Inflammatory macrophage treated with lipopolysaccharide for 1 hour (primary cell): ENCODE data around the gene INHBE.
"Not testable (repeated sequence)": the region's sequence is repeated elsewhere in the genome, so short reads cannot be mapped to it uniquely, and the experiment has no call there.

Source experiments
- DNase-seq, 2 donors: peaks; one replicate each; pipeline ENCODE4 v3.0.0-alpha.2; 2020 to 2022

Gene INHBE, protein sequence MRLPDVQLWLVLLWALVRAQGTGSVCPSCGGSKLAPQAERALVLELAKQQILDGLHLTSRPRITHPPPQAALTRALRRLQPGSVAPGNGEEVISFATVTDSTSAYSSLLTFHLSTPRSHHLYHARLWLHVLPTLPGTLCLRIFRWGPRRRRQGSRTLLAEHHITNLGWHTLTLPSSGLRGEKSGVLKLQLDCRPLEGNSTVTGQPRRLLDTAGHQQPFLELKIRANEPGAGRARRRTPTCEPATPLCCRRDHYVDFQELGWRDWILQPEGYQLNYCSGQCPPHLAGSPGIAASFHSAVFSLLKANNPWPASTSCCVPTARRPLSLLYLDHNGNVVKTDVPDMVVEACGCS

DNA sequence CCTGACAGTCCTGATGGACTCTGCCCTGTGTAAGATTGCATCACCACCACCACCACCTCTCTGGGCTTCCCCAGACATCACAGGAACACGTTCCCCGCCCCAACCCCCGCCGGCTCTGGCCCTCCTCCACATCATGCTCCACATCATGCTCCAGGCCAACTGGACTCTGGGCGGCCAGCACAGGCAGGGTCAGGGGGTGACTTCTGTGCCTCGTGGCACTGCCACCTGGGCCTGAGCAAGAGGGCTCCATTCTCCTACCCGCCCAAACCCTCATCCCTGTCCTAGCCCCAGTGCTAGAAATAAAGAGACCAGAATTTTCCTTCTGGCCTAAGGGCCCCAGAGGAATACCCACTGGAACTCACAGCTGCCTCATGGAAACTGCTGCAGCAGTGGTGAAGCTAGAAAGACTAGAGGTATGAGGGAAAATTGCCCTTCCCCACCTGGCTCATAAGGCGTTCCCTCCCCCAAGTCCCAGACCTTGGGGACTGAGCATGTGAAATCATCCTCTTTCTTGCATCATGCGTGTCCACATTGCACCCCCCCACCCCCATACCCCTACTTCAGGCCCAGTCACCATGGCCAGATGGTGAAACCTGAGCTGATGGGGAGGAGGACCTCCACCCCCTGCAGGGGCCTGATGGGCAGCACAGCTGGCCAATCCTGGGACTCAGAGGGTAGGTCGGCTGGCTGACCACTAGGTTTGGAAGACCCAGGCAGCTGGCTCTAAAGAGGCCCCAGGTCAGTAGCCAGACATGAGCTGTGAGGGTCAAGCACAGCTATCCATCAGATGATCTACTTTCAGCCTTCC is at the start of gene INHBE:
TSS of gene INHBE (plus strand) at position 742 of the 808 bp plus-strand sequence. CDS start 230 bp downstream, outside the sequence.
- DNase-seq: peak; percentile 63 to 85

DNA sequence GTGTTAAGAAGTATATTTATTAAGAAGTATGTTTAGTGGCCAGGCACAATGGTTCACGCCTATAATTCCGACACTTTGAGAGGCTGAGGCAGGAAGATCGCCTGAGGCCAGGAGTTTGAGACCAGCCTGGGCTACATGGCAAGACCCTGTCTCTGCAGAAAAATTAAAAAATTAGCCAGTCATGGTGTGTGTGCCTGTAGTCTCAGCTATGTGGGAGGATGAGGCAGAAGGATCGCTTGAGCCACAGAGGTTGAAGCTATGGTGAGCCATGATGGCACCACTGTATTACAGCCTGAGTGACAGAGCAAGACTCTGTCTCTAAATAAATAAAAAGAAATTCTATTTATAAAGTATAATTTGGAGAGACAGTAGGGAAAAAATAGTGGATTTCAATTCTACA is 44.6 kb upstream of the INHBE start:
- DNase-seq: no peak

DNA sequence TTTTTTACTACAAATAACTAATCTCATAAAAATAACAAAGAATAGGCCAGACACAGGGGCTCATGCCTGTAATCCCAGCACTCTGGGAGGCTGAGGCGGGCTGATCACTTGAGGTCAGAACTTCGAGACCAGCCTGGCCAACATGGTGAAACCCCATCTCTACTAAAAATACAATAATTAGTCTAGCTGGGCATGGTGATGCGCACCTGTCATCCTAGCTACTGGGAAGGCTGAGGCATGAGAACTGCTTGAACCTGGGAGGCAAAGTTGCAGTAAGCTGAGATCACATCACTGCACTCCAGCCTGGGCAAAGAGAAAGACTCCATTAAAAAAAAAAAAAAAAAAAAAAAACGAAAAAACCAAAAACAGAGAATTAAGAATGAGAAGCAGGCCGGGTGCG is 40.9 kb upstream of the INHBE start:
- DNase-seq: not testable (repeated sequence)

DNA sequence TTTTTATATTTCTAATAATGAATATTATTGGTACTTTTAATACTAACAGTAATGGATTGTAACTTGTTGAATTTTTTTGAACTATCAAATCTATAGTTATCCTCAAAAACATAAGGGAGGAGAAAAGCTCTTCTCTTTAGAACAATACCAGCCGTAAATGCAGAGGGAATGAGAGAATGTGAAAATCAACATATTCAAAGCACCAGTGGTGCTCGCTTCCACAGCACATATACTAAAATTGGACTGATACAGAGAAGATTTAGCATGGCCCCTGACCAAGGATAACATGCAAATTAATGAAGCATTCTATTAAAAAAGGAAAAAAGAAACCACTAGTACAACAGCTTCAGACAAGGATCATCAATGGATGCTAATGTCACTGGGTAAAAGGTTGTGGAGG is 40.0 kb upstream of the INHBE start:
- no peak for DNase-seq

DNA sequence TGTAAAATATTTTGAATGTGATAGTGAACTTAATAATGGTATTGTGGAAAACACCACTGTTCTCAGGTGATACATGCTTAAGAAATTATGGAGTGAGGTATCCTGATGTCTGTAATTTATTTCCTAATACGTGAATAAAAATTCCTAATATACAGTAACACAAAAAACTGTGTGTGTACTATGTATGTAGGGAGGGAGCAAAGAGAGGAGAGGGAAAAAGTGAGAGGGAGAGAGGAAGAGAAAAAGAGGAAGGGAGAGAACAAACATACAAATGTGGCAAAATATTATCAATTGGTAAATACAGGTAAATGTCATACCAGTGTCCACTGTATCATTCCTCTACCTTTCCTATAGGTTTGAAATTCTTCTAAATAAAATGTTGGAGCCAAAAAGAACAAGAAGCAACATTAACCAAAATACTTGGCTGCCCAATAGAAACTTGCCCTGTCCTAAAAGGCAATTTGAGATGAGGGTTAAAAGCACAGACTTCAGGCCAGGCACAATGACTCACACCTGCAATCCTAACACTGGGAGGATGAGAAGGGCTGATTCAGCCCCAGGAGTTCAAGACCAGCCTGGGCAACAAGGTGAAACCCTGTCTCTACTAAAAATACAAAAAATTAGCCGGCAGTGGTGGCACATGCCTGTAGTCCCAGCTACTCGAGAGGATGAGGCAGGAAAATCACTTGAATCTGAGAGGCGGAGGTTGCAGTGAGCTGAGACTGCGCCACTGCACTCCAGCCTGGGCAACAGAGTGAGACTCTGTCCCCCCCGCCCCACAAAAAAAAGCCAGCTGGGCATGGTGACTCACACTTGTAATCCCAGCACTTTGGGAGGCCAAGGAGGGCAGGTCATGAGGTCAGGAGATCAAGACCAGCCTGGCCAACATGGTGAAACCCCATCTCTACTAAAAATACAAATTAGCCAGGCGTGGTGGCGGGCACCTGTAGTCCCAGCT is 38.8 kb upstream of the INHBE start:
- no peak for DNase-seq

DNA sequence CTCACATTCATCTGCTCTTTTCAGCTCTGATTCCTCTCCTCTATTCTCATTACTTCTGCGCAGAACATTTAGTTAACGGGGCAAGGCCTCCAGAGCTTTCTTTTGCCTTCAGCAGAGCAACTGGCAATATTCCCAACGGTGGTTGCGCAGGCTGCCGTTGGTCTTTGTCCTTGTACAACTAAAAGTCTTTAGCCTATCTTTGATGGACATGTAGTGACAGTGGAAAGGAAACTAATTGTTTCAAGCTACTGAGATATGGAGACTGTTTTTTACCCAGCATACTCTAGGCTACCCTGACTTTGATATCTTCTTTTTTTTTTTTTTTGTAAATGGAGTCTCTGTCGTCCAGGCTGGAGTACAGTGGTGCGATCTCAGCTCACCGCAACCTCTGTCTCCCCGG is 36.9 kb upstream of the INHBE start:
- DNase-seq: no peak

DNA sequence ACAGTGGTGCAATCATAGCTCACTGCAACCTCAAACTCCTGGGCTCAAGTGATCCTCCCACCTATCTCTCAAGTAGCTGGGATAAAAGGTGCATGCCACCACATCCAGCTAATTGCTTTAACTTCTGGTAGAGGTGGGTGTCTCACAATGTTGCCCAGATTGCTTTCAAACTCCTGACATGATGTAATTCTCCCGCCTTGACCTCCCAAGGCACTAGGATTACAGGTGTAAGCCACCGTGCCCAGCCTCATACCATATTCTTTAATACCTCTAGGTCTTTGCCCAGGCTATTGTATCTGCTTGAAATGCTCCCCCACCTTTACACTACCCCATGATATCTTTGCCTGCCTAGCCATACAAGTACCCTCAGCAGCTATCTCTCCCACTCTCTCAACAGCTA is 35.6 kb upstream of the INHBE start:
- DNase-seq: no peak

DNA sequence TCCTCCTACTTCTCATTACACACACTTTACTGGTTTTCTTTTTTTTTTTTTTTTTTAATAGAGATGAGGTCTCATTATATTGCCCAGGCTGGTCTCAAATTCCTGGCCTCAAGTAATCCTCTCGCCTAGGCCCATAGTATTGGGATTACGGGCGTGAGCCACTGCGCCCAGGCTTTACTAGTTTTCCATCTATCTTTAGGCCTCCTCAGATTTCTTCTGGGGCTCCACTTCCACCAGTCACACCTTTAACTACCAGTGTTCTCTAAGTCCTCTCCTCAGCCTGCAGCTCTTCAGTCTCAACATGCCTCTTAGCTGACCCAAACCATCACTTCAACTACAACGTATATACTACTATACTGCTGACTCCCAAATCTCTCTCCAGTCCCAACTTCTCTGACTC is 34.6 kb upstream of the INHBE start:
- no peak for DNase-seq

DNA sequence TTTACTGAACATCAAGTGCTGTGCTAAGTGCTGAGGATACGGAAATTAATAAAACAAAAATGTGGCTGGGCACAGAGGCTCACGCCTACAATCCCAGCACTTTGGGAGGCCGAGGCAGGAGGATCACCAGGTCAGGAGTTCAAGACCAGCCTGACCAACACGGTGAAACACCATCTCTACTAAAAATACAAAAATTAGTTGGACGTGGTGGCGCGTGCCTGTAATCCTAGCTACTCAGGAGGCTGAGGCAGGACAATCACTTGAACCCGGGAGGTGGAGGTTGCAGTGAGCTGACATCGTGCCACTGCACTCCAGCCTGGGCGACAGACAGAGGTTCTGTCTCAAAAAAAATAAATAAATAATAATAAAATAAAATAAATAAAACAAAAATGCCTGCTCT is 28.2 kb upstream of the INHBE start:
- DNase-seq: not testable (repeated sequence)

DNA sequence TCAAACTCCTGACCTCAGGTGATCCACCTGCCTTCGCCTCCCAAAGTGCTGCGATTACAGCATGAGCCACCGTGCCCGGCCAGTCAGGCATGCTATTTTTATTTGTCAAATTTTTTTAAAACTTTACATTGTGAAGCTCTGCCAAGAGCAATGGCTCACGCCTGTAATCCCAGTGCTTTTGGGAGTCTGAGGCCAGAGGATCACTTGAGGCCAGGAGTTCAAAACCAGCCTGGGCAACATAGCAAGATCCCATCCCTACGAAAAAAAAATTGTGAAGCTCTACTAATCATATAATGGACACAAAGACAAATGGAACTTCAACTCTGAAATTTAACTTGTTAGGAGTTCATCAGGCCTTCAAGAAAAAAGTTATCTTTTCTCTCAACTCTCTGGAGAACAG is 26.1 kb upstream of the INHBE start:
- DNase-seq: no peak

DNA sequence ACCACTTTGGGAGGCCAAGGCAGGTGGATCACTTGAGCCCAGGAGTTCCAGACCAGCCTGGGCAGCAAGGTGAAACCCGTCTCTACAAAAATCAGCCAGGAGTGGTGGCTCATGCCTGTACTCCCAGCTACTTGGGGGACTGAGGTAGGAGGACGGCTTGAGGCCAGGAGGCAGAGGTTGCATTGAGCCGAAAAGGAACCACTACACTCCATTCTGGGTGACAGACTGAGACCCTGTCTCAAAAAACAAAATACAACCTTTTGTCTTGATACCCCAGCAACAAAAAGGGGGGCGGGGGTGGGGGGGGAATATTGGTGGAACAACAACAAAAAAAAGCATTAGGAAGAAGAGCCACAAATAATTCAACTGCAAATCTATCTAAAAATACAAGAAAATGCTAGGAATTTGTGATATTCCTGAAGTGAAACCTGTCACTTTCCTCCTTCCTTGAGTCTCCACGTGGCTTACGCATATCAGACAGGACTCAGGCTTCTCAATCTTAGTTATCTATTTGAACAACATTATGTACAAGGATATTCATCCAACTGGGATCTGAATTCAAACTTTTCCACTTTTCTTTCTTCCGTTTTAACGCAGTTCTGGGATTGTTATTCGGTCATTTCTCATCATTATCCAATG is 25.5 kb upstream of the INHBE start:
- DNase-seq: peak in 1 of 2 donors; percentile 12

DNA sequence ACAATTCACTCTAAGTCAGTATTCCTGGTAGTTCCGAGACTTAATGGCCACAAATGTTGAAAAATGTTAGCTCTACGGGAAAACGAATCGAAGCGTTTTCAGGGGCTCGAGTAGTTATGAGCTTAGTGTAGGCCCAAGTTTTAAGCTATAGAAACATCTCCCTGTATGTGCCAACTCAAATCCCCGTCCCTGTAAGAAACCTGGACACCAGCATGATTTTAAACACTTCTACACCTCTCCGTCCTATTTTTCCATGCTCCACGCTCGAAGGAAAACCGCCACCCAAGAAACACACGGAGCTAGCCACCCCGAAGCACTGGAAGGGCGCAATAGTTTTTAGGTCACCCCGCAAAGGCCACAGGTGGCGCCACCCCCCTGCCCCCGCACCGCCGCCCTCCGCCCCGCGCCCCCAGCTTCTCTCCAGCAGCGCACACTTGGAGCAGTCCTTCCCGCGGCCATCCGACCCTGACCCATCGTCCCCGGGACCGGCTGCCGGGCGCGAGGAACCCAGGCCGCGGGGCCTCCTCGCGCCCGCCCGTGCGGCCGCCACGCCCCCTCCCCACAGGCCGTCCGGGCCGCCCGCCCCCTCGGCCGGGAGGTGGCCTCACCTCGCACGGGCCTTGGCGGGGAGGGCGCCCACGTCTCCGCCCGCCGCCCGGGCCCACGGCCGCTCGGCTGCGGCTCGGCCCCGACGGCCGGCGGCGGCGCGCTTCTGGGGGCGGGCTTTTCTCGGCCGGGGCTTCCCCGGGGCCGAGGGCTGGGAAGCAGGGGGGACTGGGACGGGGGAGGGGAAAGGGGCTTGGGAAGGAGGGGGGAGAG is 24.8 kb upstream of the INHBE start:
- DNase-seq: peak; percentile 11 to 31

DNA sequence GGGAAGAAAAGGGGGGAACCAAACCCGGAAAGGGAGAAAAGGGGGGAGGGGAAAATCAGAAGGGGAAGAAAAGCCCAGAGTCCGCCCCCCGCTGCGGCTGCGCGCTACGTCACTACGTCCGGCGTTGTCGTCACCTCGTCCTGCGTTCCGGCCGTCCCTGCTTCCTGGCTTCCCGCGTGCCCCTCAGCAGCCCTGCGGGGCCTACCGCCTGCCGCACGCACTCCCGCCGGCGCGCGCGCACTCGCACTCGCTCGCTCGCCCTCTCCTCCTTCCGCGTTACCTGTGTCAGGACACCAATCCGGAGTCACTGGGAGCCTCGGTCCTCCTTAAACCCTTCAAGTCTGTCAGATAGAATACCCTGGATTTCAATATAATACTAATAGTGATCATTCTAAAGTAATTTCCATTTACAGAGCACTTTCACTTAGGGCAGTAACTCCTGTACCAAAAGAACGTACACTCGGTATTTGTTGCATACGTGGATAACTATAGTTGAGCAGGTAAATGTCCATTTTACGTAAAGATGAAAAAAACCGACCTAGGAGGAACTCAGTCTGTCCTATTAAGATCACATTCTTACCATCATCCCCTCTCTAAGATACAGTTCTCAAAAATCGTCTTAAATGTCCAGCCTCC is 24.1 kb upstream of the INHBE start, which contains the start of gene R3HDM2:
TSS of gene R3HDM2 (minus strand) at position 113 of the 636 bp plus-strand sequence. CDS start 120,615 bp downstream, outside the sequence.
- peak; percentile 89 to 97 for DNase-seq

DNA sequence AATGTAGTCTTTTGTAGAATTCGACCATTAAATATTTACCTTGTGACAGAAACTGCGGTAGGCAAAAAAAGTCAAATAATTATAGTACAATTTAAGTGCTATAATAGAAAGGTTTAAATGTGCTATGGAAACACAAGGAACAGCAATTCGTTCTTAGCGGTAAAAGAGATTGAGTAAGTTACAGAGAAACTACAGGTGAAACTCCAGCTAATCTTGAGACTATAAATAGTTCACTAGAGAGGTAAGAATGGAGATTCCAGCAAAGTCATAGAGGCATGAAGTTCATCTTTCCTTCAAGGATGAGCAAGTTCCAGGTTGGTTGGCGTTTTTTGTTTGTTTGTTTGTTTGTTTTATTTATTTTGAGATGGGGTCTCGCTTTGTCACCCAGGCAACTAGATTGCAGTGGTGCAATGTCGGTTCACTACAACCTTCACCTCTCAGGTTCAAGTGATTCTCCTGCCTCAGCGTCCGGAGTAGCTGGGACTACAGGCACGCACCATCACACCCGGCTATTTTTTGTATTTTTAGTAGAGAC is 23.4 kb upstream of the INHBE start:
- DNase-seq: no peak

DNA sequence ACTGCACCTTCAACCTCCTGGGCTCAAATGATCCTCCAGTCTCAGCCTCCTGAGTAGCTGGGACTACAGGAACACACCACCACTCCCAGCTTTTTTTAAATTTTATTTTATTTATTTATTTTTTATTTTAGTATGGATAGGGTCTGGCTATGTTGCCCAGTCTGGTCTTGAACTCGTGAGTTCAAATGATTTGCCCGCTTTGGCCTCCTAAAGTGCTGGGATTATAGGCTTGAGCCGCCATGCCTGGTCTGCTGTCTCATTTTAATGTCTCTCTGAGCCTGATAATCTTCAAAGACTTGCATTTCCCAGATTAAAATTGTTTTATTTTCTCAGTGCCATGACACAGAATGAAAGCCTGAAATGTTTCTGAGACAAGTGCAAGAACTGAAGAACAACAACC is 21.7 kb upstream of the INHBE start:
- DNase-seq: no peak

DNA sequence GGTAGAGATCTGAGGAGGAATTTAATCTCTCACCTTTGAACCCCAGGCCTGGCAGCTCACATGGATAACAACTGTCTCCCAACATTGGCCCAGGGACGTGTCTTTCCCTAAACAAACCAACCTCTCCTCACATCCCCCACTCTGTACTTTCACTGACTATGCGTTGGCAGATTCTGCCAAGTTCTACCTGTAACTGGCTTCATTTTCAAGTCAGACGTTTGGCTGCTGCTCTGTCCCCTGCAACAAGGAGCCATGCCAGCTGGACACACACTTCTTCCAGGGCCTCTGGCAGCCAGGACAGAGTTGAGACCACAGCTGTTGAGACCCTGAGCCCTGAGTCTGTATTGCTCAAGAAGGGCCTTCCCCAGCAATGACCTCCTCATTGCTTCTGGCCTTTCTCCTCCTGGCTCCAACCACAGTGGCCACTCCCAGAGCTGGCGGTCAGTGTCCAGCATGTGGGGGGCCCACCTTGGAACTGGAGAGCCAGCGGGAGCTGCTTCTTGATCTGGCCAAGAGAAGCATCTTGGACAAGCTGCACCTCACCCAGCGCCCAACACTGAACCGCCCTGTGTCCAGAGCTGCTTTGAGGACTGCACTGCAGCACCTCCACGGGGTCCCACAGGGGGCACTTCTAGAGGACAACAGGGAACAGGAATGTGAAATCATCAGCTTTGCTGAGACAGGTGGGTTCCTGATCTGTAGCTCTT is 20.4 kb upstream of the INHBE start, which contains the start of gene INHBC:
TSS of gene INHBC (plus strand) at position 268 of the 707 bp plus-strand sequence. CDS start at position 371, 103 bp downstream.
- no peak for DNase-seq

DNA sequence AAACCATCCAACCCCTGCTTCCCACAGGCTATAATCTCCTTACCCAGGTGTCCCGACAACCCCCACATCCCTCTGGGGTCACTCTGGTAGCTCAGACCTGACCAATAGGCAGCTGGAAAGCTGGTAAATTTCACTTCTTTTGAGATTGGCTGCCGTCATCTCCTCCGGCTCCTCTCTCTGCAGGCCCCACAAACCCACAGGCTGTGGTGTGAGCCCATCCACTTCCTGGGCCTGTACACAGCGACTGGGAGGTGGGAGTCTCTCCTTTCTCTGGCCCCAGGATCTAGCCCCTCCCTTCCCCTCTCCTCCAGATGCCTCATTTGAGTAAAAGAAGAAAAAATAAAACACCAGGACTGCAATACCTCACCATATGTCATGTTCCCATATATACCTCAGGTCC is 19.8 kb upstream of the INHBE start:
- DNase-seq: no peak

DNA sequence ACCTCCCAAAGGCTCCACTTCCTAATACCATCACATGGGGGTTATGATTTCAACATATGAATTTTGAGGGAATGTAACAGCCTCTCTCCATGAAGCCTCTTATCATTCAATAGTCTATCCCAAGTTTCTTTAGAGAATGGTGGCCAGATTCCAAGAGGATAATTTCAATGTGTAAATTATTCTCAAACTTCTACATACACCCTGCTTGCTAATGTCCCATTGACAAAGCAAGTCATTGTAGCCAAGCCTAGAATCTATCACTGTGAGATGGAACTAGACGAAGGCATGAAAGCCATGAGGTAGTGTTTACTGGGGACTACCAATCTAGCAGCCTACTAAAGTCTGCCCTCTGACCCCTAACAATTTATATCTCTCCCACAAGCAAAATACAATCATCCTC is 16.7 kb upstream of the INHBE start:
- DNase-seq: no peak

DNA sequence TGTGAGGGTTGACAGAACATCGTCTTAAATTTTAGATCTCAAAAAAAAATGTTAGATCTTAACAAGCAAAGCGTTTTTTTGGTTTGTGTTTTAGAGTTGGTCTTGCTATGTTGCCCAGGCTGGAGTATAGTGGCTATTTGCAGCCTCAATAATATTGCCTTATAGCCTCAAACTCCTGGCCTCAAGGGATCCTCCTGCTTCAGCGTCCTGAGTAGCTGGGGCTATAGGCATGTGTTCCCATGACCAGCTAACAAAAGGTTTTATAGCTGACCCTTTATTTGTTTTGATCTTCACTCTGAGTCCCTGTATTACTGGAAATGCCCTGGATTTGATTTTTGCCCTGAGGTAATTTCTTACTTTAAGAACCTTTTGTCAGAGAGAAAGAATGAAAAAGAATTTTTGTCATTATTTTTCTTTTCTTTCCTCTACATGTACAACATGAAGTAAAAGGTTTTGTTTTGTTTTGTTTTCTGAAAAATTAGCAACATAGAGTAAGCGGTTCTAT is 15.3 kb upstream of the INHBE start:
- DNase-seq: no peak

DNA sequence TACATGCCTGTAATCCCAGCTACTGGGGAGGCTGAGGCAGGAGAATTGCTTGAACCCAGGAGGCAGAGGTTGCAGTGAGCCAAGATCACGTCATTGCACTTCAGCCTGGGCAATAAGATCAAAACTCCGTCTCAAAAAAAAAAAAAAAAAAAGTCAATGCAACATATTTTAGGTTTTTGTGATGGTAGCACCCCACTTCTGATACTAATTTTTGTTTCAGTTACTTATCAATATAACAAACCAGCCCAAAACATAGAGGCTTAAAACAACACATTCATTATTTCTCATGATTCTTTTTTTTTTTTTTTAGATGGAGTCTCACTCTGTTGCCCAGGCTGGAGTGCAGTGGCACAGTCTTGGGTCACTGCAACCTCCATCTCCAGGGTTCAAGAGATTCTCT is 13.7 kb upstream of the INHBE start:
- DNase-seq: not testable (repeated sequence)
